HepG2 (cell line): ENCODE data around the gene C1orf21. TPM values are rescaled to one million over a fixed set of nuclear protein-coding genes. Genes with fewer than 3 reads are reported as not detected.

Source experiments
- ATAC-seq: fragments of 200-7000 bp; cut with Tn5 transposase; 3 replicates; pipeline ENCODE4 v1.9.1; 2020; ENCODE audit warnings: mild to moderate bottlenecking, moderate library complexity
- BruUV-seq: library from RNA; stranded (reverse); fragments of 400-500 nt; replicated peaks from 2 replicates; lab custom pipeline; 2021; lab: Mats Ljungman, UMichigan
- CTCF ChIA-PET: fragments of 300-600 bp; formaldehyde crosslinking; extraction: SDS; loops from one replicate; lab custom pipeline; 2021; ENCODE audit warnings: low total read pairs, inconsistent platforms, low intra/inter-chr PET ratio; lab: Yijun Ruan, JAX
- POLR2A ChIA-PET: fragments of 350-600 bp; sonication (Branson Sonifier 250); formaldehyde crosslinking; loops from one replicate; lab custom pipeline; 2020; ENCODE audit warnings: antibody characterized with exemption, inconsistent platforms; lab: Yijun Ruan, JAX
- DNase-seq: peaks from one replicate; pipeline ENCODE4 v3.0.0-alpha.2; 2015; ENCODE audit warnings: low spot score
- FAIRE-seq: peaks from 3 replicates; lab custom pipeline; 2011; peaks lifted over from hg19 to GRCh38; lab: Jason Lieb, UNC
- H2AFZ ChIP-seq: one replicate; pipeline ENCODE4 v1.6.1; 2011; ENCODE audit warnings: low read length, inconsistent platforms
- H3K27ac ChIP-seq: fragments of 300-600 bp; 3 replicates; pipeline ENCODE4 v1.8.0; 2011; ENCODE audit warnings: mixed run types, mild to moderate bottlenecking, mixed read lengths, low read length, inconsistent platforms; ENCODE audit not compliant: insufficient read depth; ENCODE audit errors: extremely low read length
- H3K27me3 ChIP-seq, 2 experiments: fragments of 200-600 bp in 1 of 2; 2 replicates in 1 of 2; 3 replicates in 1 of 2; pipeline versions ENCODE4 v1.6.0 to v1.8.0; 2011; ENCODE audit warnings: low read length in 2 of 2, mild to moderate bottlenecking in 2 of 2, moderate library complexity in 2 of 2, inconsistent platforms in 1 of 2; ENCODE audit not compliant: insufficient read depth in 2 of 2, control insufficient read depth in 1 of 2
- H3K36me3 ChIP-seq, 2 experiments: fragments of 200-600 bp in 1 of 2; replicated peaks in 1 of 2; 2 replicates in 1 of 2; 3 replicates in 1 of 2; pipeline versions ENCODE4 v1.5.1 to v1.8.0; 2011; ENCODE audit warnings: low read length in 2 of 2, inconsistent platforms in 1 of 2; ENCODE audit not compliant: insufficient read depth in 2 of 2, control insufficient read depth in 1 of 2
- H3K4me1 ChIP-seq: 2 replicates; pipeline ENCODE4 v1.5.1; 2012; ENCODE audit warnings: low read length, inconsistent platforms; ENCODE audit not compliant: insufficient read depth
- H3K4me2 ChIP-seq: 2 replicates; pipeline ENCODE4 v1.6.0; 2011; ENCODE audit warnings: low read depth, low read length, inconsistent platforms
- H3K4me3 ChIP-seq, 3 experiments: fragments of 200-600 bp in 1 of 3; sonication (generic), shearing (Covaris generic) in 1 of 3; replicated peaks in 1 of 3; 2 replicates each; pipeline ENCODE4 v1.5.1; 2011 to 2016; ENCODE audit warnings: low read length in 3 of 3, inconsistent platforms in 2 of 3, low read depth in 2 of 3, mild to moderate bottlenecking in 2 of 3, control low read depth in 1 of 3, mixed read lengths in 1 of 3; ENCODE audit not compliant: insufficient read depth in 1 of 3
- H3K79me2 ChIP-seq: one replicate; pipeline ENCODE4 v1.6.1; 2011; ENCODE audit warnings: low read length, inconsistent platforms; ENCODE audit not compliant: insufficient read depth
- H3K9ac ChIP-seq: 2 replicates; pipeline ENCODE4 v1.6.0; 2011; ENCODE audit warnings: mild to moderate bottlenecking, low read depth, low read length, inconsistent platforms; ENCODE audit not compliant: insufficient read depth
- H3K9me3 ChIP-seq: 2 replicates; pipeline ENCODE4 v1.5.1; 2012; ENCODE audit warnings: mild to moderate bottlenecking, low read length
- H4K20me1 ChIP-seq: 2 replicates; pipeline ENCODE4 v1.6.0; 2011; ENCODE audit warnings: inconsistent platforms, mild to moderate bottlenecking, low read length, moderate library complexity; ENCODE audit not compliant: insufficient read depth
- ASH2L ChIP-seq: fragments of 300-600, 200-600 bp; sonication (generic); IDR thresholded peaks from 2 replicates; pipeline ENCODE4 v1.7.0; 2017; ENCODE audit warnings: low read depth, mild to moderate bottlenecking, moderate library complexity, mixed read lengths, low read length; ENCODE audit not compliant: insufficient read length
- FOXA1 ChIP-seq, 2 experiments: fragments of 450-650 bp in 1 of 2; sonication (generic) in 1 of 2; formaldehyde crosslinking in 1 of 2; IDR thresholded peaks; 2 replicates each; pipeline versions ENCODE4 v1.4.0 to v1.6.1; 2016 to 2020; ENCODE audit warnings: missing genetic modification reagents in 1 of 2
- KDM2A ChIP-seq: sonication (generic); formaldehyde crosslinking; IDR thresholded peaks from 2 replicates; pipeline ENCODE4 v1.4.0; 2020; ENCODE audit warnings: low read depth, missing genetic modification reagents, borderline replicate concordance
- SMARCC2 ChIP-seq: fragments of 450-650 bp; IDR thresholded peaks from 2 replicates; pipeline ENCODE4 v1.6.1; 2017; ENCODE audit warnings: antibody characterized with exemption, mild to moderate bottlenecking
- SP140L ChIP-seq: sonication (generic); formaldehyde crosslinking; IDR thresholded peaks from 2 replicates; pipeline ENCODE4 v1.4.0; 2020; ENCODE audit warnings: missing genetic modification reagents, borderline replicate concordance
- ZBTB21 ChIP-seq: sonication (generic); formaldehyde crosslinking; IDR thresholded peaks from 2 replicates; pipeline ENCODE4 v1.4.0; 2020; ENCODE audit warnings: missing genetic modification reagents
- ZNF230 ChIP-seq: sonication (generic); formaldehyde crosslinking; IDR thresholded peaks from 2 replicates; pipeline ENCODE4 v1.4.0; 2020; ENCODE audit warnings: mild to moderate bottlenecking, missing genetic modification reagents
- ZNF317 ChIP-seq: sonication (generic); formaldehyde crosslinking; IDR thresholded peaks from 2 replicates; pipeline ENCODE4 v1.5.0; 2020; ENCODE audit warnings: mild to moderate bottlenecking, missing genetic modification reagents
- ZNF598 ChIP-seq: sonication (generic); formaldehyde crosslinking; IDR thresholded peaks from 2 replicates; pipeline ENCODE4 v1.5.1; 2020; ENCODE audit warnings: mild to moderate bottlenecking, missing genetic modification reagents, borderline replicate concordance
- WGBS: methylation state at CpG from one replicate; pipeline ENCODE4 v1.1.6; 2017; ENCODE audit warnings: low lambda C conversion rate; 5-methylcytosine and 5-hydroxymethylcytosine counted together
- in situ Hi-C: cut with HindIII; loops from 2 replicates; pipeline ENCODE4 v1.10.0; 2017; ENCODE audit warnings: low pct_unique_long_range_greater_than_20kb; ENCODE audit not compliant: extremely low pct_ligation_motif_present
- intact Hi-C: fragments of 100-400 bp; cut with micrococcal nuclease; formaldehyde crosslinking; loops from one replicate; pipeline ENCODE4 v1.10.0; 2022; ENCODE audit not compliant: unreplicated experiment
- polyA plus RNA-seq, 8 experiments: library from polyadenylated mRNA; depleted of rRNA in 3 of 8; stranded (reverse) in 7 of 8; unstranded in 1 of 8; fragments of >200 nt; fragmentation: Illumina TruSeq in 4 of 8; extraction: Trizol in 4 of 8; gene quantifications; 2 replicates each; pipeline versions ENCODE4 v1.2.1 to v1.2.3, GENCODE V29; 2011 to 2016; ENCODE audit warnings: low read depth in 4 of 8, missing spikeins in 1 of 8, mixed read lengths in 1 of 8; ENCODE audit not compliant: insufficient read depth in 1 of 8
- total RNA-seq, 5 experiments: library from RNA; depleted of rRNA; stranded (reverse); fragments of >200 nt; fragmentation: Illumina TruSeq; extraction: Trizol; gene quantifications; 2 replicates each; pipeline ENCODE4 v1.2.3, GENCODE V29; 2016; ENCODE audit warnings: low read depth in 1 of 5
- TF ChIP-seq, protein P1 (sequence below): sonication (generic); formaldehyde crosslinking; IDR thresholded peaks from 2 replicates; pipeline ENCODE4 v1.8.0; 2022; ENCODE audit warnings: mild to moderate bottlenecking, missing genetic modification reagents, borderline replicate concordance

The C1orf21 gene
- total and polyA plus RNA-seq, 2 of the 13 experiments (the other 11 are each of a cell fraction or from before 2014, with no cell fraction given): not detected

DNA sequence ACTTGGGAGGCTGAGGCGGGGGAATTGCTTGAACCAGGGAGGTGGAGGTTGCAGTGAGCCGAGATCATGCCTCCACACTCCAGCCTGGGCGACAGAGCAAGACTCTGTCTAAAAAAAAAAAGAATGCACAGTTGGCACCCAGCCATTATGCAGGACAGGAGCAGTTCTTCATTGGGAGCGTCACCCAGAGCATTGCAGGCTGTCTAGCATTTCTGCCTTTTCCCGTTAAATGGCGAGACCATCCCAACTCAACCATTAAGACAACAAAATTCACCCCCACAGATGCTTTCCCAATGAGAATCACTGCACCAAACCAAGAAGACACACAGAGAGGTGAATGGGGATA lies 262.0 kb downstream of the C1orf21 start:
- Histone ChIP-seq H3K36me3 (no peaks in the 10 kb centered on the region), H3K9me3 (no peaks in the 10 kb centered on the region), H3K4me2 (no peak overlapping the region), H3K4me1 (no peaks in the 10 kb centered on the region), H3K27me3 (no peaks in the 10 kb centered on the region; a peak in 2 of 5 replicates), H3K79me2 (no peaks in the 10 kb centered on the region), H2AFZ (no peak overlapping the region), H4K20me1 (no peaks in the 10 kb centered on the region), H3K9ac (no peak overlapping the region), H3K4me3 (no peak overlapping the region), H3K27ac (no peak overlapping the region)
- no peak for FAIRE-seq
- in situ Hi-C loops (no loop called here), intact Hi-C loops (no loop called here)
- CTCF ChIA-PET: no interaction called here
- no peak for ATAC-seq
- no TSS peak for BruUV-seq
- no peak for DNase-seq
- POLR2A ChIA-PET: no interaction called here
- TF ChIP-seq SMARCC2: no peak
- TF ChIP-seq ZNF230 (CRISPR knock-in tag): no peak
- no peak for TF ChIP-seq SP140L (CRISPR knock-in tag)
- no peak for TF ChIP-seq ZBTB21 (CRISPR knock-in tag)
- TF ChIP-seq KDM2A (CRISPR knock-in tag): no peak
- no peak for TF ChIP-seq ZNF598 (CRISPR knock-in tag)
- no peak for TF ChIP-seq ZNF317
- no peak for TF ChIP-seq ASH2L
- TF ChIP-seq, protein P1, sequence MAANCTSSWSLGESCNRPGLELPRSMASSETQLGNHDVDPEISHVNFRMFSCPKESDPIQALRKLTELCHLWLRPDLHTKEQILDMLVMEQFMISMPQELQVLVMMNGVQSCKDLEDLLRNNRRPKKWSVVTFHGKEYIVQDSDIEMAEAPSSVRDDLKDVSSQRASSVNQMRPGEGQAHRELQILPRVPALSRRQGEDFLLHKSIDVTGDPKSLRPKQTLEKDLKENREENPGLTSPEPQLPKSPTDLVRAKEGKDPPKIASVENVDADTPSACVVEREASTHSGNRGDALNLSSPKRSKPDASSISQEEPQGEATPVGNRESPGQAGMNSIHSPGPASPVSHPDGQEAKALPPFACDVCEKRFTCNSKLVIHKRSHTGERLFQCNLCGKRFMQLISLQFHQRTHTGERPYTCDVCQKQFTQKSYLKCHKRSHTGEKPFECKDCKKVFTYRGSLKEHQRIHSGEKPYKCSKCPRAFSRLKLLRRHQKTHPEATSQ (CRISPR knock-in tag): no peak
- no peak for TF ChIP-seq FOXA1 (IDR thresholded peaks at IDR 0.05)
- TF ChIP-seq FOXA1 (CRISPR knock-in tag; IDR thresholded peaks at IDR 0.05): no peak
- 25% methylated on average over 4 of the region's 6 CpGs for WGBS
